Measurements from ENCODE around the gene DOK5.
"Not testable (repeated sequence)": the region's sequence is repeated elsewhere in the genome, so short reads cannot be mapped to it uniquely, and the experiment has no call there.

DOK5 gene

GRCh38 chr20:54473340-54473739 lies 2.1 kb upstream of the DOK5 start:
- DNase-seq = no peak

DNA sequence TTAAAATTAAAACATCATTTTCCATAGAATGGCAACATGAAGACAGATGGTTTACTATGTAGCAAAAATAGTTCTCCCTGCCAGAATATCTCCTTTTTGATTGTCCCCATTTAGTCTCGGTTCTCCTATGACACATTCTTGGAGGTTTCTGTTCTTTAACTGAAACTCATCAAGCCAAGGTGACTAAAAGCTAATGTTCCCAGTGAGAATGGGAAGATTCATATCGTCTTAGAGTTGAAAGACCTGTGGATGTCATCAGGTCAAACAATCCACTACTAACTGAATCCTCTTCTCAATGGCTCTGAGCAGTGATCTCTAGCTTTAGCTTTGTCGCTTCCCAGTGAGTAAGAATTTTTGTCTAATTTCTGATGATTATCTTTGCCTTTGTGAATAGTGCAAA lies 1.3 kb upstream of the DOK5 start:
- DNase-seq = no peak

GRCh38 chr20:54474866-54475265 lies 527 bp upstream of the DOK5 start:
- no peak for DNase-seq

DNA sequence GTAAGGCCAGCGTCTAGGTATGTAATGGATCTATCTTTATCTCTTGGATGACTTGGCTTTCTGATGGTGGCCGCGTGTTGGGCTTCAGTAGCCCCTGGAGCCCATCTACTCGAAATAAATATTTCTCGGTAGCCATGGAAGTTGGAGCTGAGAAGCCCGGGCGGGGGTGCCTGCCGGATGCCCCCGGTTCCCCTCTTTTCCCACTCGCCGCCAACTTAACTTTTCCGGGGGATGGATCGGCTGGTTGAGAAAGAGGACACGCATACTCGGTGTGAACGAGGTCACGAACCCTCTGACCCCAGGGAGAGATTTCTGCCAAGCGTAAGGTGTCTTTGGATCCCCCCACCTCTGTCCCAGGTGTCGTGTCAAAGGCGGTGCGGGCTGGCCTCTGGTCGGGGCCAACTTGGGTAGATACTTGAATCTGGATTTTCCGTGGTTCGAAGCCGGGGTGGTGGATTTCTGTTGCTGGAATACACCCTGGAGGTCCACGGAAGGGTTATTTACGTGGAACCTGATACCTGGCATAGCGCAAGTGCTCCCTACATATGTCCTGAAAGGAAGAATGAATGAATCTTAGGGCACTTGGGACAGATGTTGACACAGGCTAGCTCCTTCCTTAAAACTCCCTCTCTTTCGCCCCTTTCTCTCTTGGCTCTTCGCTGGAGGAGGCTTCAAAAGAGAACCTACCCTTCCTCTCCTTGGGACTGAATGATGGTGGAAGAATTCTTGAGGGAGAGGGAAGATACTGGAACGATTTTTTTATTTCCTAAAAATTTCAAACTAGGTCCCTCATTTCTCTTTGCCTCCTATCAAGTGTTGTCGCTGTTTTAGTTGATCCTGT lies 996 bp downstream of the DOK5 start:
- DNase-seq = no peak

DNA sequence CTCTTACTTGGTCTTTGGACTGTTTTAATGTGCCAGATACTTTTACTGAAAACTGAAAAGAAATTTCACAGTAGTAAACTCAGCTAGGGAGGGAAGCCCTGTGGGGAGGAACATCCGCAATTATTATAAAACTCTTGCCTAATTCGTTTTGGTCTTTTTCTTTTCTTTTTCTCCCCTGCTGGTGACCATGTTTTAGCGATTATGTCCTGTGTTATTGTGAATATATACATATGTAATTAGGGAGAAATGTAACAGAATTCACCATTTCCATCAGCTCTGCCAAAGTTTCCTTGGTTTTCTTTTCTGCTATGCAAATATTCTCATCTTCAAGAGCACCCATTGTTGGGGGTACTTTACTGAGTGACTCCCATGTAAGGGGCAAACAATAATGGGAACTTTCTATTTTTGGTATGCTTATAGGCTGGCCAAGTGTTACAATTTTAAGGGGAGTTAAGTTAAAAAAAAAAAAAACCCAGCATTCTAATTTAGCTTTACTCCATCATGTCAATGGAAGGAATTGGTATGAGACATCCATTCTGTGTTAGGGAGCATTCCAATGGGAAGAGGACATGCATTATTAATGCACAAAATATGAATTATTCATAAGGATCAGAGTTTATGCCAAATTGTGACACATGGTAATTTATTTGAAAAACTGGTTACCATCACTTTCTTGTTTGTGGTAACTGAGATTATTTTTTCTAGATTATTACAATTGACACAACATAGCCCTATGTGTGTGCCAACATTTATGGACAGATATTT lies 2.0 kb downstream of the DOK5 start:
- no peak for DNase-seq

- no peak for DNase-seq
Measured at GRCh38 chr20:54479138-54479906, 3.9 kb downstream of the DOK5 start.

GRCh38 chr20:54479937-54480336 lies 4.5 kb downstream of the DOK5 start:
- not testable (repeated sequence) for DNase-seq

- DNase-seq = no peak
Measured at GRCh38 chr20:54481442-54481841, 6.0 kb downstream of the DOK5 start.

GRCh38 chr20:54485631-54486030 lies 10.2 kb downstream of the DOK5 start:
- no peak for DNase-seq

- DNase-seq = no peak
Measured at GRCh38 chr20:54486585-54486984, 11.2 kb downstream of the DOK5 start.

DNA sequence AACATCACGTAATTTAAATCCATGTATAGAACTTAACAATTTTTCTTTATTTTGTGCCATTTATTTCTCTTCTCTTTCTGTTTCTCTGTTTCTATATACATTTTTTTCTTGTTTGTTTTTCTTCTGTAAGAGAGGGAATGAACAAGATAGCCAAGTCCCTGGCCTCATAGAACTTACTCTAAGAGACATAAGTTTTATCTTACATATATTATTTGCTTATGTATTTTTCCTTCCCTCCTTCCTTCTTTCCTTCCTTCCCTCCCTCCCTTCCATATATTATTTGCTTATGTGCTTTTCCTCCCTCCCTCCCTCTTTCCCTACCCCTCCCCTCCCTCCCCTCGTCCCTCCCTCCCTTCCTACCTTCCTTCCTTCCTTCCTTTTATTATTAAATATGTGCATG lies 13.0 kb downstream of the DOK5 start:
- no peak for DNase-seq

- no peak for DNase-seq
Measured at GRCh38 chr20:54491506-54491905, 16.1 kb downstream of the DOK5 start.

- DNase-seq = no peak
Measured at GRCh38 chr20:54494303-54495006, 19.1 kb downstream of the DOK5 start.

DNA sequence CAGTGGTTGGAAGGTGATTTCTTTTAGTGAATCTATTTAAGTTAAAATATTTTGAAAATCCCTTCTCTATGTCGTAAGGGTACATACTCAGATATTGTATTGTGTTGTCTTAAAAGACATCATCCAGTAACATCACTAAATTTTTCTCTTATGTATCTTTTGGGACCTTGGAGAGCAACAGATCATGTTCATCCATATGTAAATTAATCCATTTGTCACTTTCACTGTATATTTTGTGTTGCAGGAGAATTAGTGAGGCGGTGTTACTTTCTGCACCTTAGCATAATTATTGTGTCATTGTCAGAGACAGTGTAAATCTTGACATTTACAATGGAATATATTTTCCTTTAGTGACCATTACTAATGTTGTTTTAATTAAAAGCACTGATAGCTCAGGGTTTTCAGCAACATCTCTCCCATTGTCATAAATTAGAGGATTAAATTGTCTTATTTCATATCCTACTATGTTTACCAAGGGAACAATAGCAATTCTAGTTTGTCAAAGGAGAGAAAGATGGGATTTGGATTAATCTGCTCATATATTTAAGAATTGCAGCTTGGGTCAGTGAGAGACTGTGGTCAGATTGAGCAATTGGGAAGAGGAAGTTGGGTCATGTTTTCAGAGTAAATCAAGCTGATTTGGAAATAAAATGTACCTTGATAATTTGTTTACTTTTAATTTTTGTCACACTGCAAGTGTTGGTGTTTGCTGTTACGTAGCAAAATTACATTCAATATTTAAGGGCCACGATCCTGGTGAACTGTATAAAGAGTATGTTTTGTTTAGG lies 22.7 kb downstream of the DOK5 start:
- no peak for DNase-seq

- DNase-seq = no peak
Measured at GRCh38 chr20:54499111-54499510, 23.7 kb downstream of the DOK5 start.

GRCh38 chr20:54502179-54502578 lies 26.8 kb downstream of the DOK5 start:
- no peak for DNase-seq

DNA sequence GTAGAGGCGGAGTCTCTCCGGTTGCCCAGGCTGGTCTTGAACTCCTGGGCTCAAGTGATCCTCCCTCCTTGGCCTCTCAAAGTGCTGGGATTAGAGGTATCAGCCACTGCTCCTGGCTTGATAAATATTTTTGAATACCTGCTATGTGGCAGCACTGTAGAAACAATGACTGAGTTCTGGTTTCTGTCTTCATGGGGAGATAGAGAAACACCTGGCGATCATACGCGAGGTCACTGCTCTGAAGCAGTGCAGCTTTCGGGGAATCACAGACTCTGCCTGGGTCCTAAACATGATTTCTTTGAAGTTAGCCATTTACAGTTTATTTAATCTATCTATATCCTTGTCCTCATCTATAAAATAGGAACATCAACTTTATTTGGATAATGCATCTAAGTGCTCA lies 31.2 kb downstream of the DOK5 start:
- DNase-seq = no peak

DNA sequence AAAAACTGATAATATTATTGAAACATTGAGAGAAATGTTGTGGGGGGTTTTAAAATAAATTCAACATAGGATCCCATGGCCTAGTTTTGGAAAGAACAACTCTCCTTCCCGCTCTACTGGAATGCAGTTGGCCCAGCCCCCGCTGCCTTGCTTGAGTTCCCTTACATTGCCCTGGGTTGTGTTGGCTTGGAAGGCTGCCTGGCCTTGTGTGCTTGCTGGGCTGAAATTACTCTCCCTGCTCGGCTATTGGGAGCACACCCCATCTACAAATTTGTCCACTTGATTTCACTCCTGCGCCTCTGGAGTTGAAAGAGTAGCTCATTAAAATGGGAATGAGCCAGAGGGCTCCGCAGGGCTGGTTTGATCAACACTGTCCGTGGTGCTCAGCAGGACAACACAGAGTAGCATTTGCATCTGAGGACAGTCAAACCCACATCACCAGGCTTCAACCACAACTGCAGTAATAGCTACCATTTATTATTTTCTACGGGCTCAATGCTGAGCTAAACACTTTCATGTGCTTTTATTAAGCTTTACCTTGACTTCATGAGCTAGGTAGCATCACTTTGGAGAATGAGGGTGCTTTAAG lies 35.2 kb downstream of the DOK5 start:
- DNase-seq = no peak

DNA sequence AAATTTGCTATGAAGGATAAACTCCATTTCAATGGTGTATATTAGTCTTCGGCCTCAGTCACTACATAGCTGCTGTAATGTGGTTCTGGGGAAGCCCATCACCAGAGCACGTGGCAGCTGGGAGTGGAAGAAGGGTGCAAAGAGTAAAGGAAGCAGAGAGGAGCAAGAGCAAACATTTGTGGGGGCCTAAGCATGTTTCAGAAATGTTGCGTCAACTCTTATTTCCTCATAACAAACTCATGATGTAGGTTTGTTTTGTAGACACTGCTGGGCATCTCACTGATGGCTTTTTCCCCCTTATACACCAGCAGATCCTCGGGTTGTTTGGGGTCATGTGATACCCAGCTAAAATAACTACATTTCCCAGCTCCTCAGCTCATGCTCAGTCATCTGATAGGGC lies 37.3 kb downstream of the DOK5 start:
- no peak for DNase-seq

GRCh38 chr20:54514028-54514607 lies 38.7 kb downstream of the DOK5 start:
- no peak for DNase-seq
